Measurements from ENCODE around the gene DHRSX.

DNA sequence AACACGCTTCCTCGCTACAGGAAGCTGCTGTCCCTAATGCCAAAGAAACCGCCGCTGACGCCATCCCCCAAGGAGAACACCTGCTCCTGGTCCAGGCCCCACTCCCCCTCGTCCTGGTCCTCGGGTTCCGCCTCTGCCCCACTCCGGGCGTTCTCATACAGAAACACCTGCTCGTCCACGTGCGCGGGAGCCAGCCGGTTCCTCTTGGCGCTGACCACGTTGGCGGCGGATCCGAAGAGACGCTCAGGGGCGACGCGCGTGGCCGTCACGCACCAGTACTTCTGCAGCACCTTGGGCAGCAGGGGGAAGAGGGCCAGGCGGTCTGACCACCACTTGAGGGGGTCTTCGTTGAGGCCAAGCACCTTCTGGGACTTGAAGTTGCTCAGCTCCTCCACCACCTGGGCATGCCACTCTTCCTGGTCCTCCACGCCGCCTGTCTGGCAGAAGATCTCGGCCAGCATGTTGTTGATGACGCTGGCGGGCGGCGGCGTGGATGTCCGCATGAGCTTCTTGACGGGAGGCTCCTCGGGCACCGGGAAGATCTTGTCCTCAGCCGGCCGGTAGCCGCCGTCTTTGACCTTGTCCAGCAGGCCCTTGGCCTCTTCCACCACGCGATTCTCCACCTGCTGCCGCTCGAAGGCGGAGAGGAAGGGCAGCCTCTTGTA lies 12.0 kb downstream of the DHRSX start:
- TF ChIP-seq, protein P1, sequence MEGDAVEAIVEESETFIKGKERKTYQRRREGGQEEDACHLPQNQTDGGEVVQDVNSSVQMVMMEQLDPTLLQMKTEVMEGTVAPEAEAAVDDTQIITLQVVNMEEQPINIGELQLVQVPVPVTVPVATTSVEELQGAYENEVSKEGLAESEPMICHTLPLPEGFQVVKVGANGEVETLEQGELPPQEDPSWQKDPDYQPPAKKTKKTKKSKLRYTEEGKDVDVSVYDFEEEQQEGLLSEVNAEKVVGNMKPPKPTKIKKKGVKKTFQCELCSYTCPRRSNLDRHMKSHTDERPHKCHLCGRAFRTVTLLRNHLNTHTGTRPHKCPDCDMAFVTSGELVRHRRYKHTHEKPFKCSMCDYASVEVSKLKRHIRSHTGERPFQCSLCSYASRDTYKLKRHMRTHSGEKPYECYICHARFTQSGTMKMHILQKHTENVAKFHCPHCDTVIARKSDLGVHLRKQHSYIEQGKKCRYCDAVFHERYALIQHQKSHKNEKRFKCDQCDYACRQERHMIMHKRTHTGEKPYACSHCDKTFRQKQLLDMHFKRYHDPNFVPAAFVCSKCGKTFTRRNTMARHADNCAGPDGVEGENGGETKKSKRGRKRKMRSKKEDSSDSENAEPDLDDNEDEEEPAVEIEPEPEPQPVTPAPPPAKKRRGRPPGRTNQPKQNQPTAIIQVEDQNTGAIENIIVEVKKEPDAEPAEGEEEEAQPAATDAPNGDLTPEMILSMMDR (IDR thresholded peaks at IDR 0.05) = no peak
- no peak for TF ChIP-seq POLR2AphosphoS5 (IDR thresholded peaks at IDR 0.05)
